HG03520 (cell line): ENCODE data around the gene CCDC150.

ENCODE experiments used
- ATAC-seq: cut with Tn5 transposase; IDR thresholded peaks from one replicate; pipeline ENCODE4 v1.9.1; 2021; ENCODE audit warnings: mild to moderate bottlenecking, moderate library complexity; ENCODE audit not compliant: unreplicated experiment

The CCDC150 gene

GRCh38 chr2:196758474-196759377, 119.2 kb downstream of the CCDC150 start:
- ATAC-seq = no peak

DNA sequence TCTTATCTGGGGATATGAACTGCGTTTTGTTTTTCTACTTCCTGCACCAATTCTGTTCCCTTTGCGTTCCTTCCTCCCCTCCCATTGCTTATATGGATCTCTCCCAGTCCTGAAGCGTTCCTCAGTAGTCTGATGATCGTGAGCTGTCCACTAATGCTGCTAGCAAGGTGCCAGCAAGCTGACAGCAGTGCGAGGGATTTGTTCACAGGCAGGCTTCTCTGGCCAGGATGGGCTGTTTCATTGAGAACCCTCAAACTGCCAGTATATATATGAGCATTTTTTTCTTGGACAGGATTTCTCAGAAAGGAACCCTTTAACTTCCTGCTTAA, 119.8 kb downstream of the CCDC150 start:
- ATAC-seq = no peak

GRCh38 chr2:196767101-196767500, 127.6 kb downstream of the CCDC150 start:
- ATAC-seq = no peak
